H9 (cell line): ENCODE data around the gene PLK2. TPM values are rescaled to one million over a fixed set of nuclear protein-coding genes. Genes with fewer than 3 reads are reported as not detected.

Experiments
- DNase-seq: peaks from one replicate; pipeline ENCODE4 v3.0.0-alpha.2; 2017
- H2AFZ ChIP-seq: one replicate; pipeline ENCODE4 v1.6.1; 2013; ENCODE audit warnings: mild to moderate bottlenecking, low read length, control low read depth, moderate library complexity
- H2AK5ac ChIP-seq: 2 replicates; pipeline ENCODE4 v1.6.1; 2013; ENCODE audit warnings: low read length, control low read depth, mixed read lengths; ENCODE audit not compliant: insufficient read length
- H2BK120ac ChIP-seq: one replicate; pipeline ENCODE4 v1.6.1; 2013; ENCODE audit warnings: low read depth, mild to moderate bottlenecking, low read length, control low read depth, inconsistent platforms; ENCODE audit not compliant: poor library complexity, severe bottlenecking
- H2BK12ac ChIP-seq: 2 replicates; pipeline ENCODE4 v1.6.1; 2013; ENCODE audit warnings: low read length, control low read depth, mixed read lengths, low read depth; ENCODE audit not compliant: insufficient read length
- H2BK15ac ChIP-seq: 2 replicates; pipeline ENCODE4 v1.6.1; 2013; ENCODE audit warnings: low read depth, low read length, control low read depth
- H2BK20ac ChIP-seq: one replicate; pipeline ENCODE4 v1.6.1; 2013; ENCODE audit warnings: low read depth, mild to moderate bottlenecking, low read length, control low read depth, inconsistent platforms; ENCODE audit not compliant: poor library complexity, severe bottlenecking
- H2BK5ac ChIP-seq: 2 replicates; pipeline ENCODE4 v1.6.1; 2013; ENCODE audit warnings: low read length, control low read depth, mixed read lengths; ENCODE audit not compliant: insufficient read length
- H3K14ac ChIP-seq: 2 replicates; pipeline ENCODE4 v1.6.1; 2013; ENCODE audit warnings: low read length, control low read depth; ENCODE audit not compliant: insufficient read depth
- H3K18ac ChIP-seq: 2 replicates; pipeline ENCODE4 v1.6.1; 2013; ENCODE audit warnings: low read depth, mild to moderate bottlenecking, mixed read lengths, low read length, control low read depth; ENCODE audit not compliant: insufficient read length
- H3K23ac ChIP-seq: 2 replicates; pipeline ENCODE4 v1.6.1; 2013; ENCODE audit warnings: low read length, control low read depth, mixed read lengths, low read depth; ENCODE audit not compliant: insufficient read length
- H3K23me2 ChIP-seq: 2 replicates; pipeline ENCODE4 v1.6.1; 2013; ENCODE audit warnings: low read depth, mild to moderate bottlenecking, mixed read lengths, low read length, control low read depth; ENCODE audit not compliant: insufficient read length, poor library complexity, severe bottlenecking
- H3K27ac ChIP-seq: 2 replicates; pipeline ENCODE4 v1.5.1; 2013; ENCODE audit warnings: low read length, control low read depth, mixed read lengths, low read depth; ENCODE audit not compliant: insufficient read length
- H3K27me3 ChIP-seq: 2 replicates; pipeline ENCODE4 v1.6.1; 2013; ENCODE audit warnings: low read length, control low read depth, inconsistent platforms; ENCODE audit not compliant: insufficient read depth
- H3K4ac ChIP-seq: 2 replicates; pipeline ENCODE4 v1.6.1; 2013; ENCODE audit warnings: low read depth, mild to moderate bottlenecking, control low read depth, inconsistent platforms, low read length, moderate library complexity
- H3K4me1 ChIP-seq: 2 replicates; pipeline ENCODE4 v1.6.1; 2013; ENCODE audit warnings: low read length, control low read depth, inconsistent platforms; ENCODE audit not compliant: insufficient read depth
- H3K4me2 ChIP-seq: 2 replicates; pipeline ENCODE4 v1.6.1; 2013; ENCODE audit warnings: low read length, control low read depth, mixed read lengths; ENCODE audit not compliant: insufficient read length, insufficient read depth
- H3K56ac ChIP-seq: 2 replicates; pipeline ENCODE4 v1.6.1; 2013; ENCODE audit warnings: low read depth, mild to moderate bottlenecking, mixed read lengths, low read length, control low read depth; ENCODE audit not compliant: insufficient read length
- H3K79me1 ChIP-seq: 2 replicates; pipeline ENCODE4 v1.6.1; 2013; ENCODE audit warnings: low read depth, mild to moderate bottlenecking, moderate library complexity, low read length, control low read depth, inconsistent platforms; ENCODE audit not compliant: insufficient read depth, poor library complexity, severe bottlenecking
- H3K79me2 ChIP-seq: 2 replicates; pipeline ENCODE4 v1.6.1; 2013; ENCODE audit warnings: low read length, control low read depth, inconsistent platforms; ENCODE audit not compliant: insufficient read depth
- H3K9ac ChIP-seq: 2 replicates; pipeline ENCODE4 v1.6.1; 2013; ENCODE audit warnings: low read length, control low read depth, mixed read lengths; ENCODE audit not compliant: insufficient read length; ENCODE audit errors: extremely low read depth
- H3K9me3 ChIP-seq: one replicate; pipeline ENCODE4 v1.6.1; 2013; ENCODE audit warnings: low read depth, low read length, inconsistent platforms; ENCODE audit not compliant: control insufficient read depth
- H3T11ph ChIP-seq: one replicate; pipeline ENCODE4 v1.6.1; 2013; ENCODE audit warnings: mild to moderate bottlenecking, low read length, control low read depth, inconsistent platforms
- H4K20me1 ChIP-seq: one replicate; pipeline ENCODE4 v1.6.1; 2013; ENCODE audit not compliant: control insufficient read depth, insufficient read length, insufficient read depth
- H4K5ac ChIP-seq: 2 replicates; pipeline ENCODE4 v1.6.1; 2013; ENCODE audit warnings: low read depth, mild to moderate bottlenecking, mixed read lengths, low read length, control low read depth; ENCODE audit not compliant: insufficient read length
- H4K8ac ChIP-seq: replicated peaks from 2 replicates; pipeline ENCODE4 v1.6.1; 2013; ENCODE audit warnings: low read length, control low read depth, mixed read lengths, low read depth; ENCODE audit not compliant: insufficient read length
- H4K91ac ChIP-seq: 2 replicates; pipeline ENCODE4 v1.6.1; 2013; ENCODE audit warnings: low read depth, mild to moderate bottlenecking, moderate library complexity, mixed read lengths, low read length, control low read depth; ENCODE audit not compliant: insufficient read length
- H3K27ac Mint-ChIP-seq, 3 experiments: 2 replicates in 2 of 3; 3 replicates in 1 of 3; pipeline ENCODE4 v1.8.0; 2020 to 2021; ENCODE audit warnings: mixed read lengths in 3 of 3, mild to moderate bottlenecking in 1 of 3, moderate library complexity in 1 of 3
- H3K27me3 Mint-ChIP-seq: 2 replicates; pipeline ENCODE4 v1.8.0; 2021; ENCODE audit warnings: low read depth, mild to moderate bottlenecking, moderate library complexity, mixed read lengths
- H3K36me3 Mint-ChIP-seq, 3 experiments: 2 replicates in 2 of 3; 3 replicates in 1 of 3; pipeline ENCODE4 v1.8.0; 2020 to 2021; ENCODE audit warnings: low read depth in 3 of 3, mixed read lengths in 3 of 3; ENCODE audit not compliant: insufficient read depth in 1 of 3
- H3K4me1 Mint-ChIP-seq, 2 experiments: 2 replicates each; pipeline ENCODE4 v1.8.0; 2020; ENCODE audit warnings: mixed read lengths in 2 of 2
- H3K4me3 Mint-ChIP-seq, 2 experiments: 2 replicates in 1 of 2; 3 replicates in 1 of 2; pipeline ENCODE4 v1.8.0; 2020 to 2021; ENCODE audit warnings: mild to moderate bottlenecking in 2 of 2, mixed read lengths in 2 of 2, moderate library complexity in 1 of 2
- H3K9me3 Mint-ChIP-seq, 2 experiments: 2 replicates in 1 of 2; 3 replicates in 1 of 2; pipeline ENCODE4 v1.8.0; 2020; ENCODE audit warnings: mild to moderate bottlenecking in 2 of 2, mixed read lengths in 2 of 2, moderate library complexity in 1 of 2
- CTCF ChIP-seq: fragments of 200-600 bp; sonication (generic); conservative IDR thresholded peaks from 3 replicates; pipeline ENCODE4 v1.8.0; 2021; ENCODE audit warnings: antibody characterized with exemption, mild to moderate bottlenecking
- WGBS: extraction: QIAGEN DNeasy Blood & Tissue Kit; methylation state at CpG from one replicate; pipeline ENCODE4 v1.1.7; 2013; ENCODE audit warnings: missing lambda C conversion rate, low lambda C conversion rate, mixed read lengths; ENCODE audit not compliant: insufficient read length; ENCODE audit errors: extremely low coverage; 5-methylcytosine and 5-hydroxymethylcytosine counted together
- total RNA-seq: library from RNA; stranded (reverse); gene quantifications from 2 replicates; pipeline ENCODE4 v1.2.1, GENCODE V29; 2021

Gene PLK2
- total RNA-seq, 1 experiment from 2014 or later, result 26.2 TPM

GRCh38 chr5:58452566-58453258 is 7.2 kb downstream of the PLK2 start:
- Histone ChIP-seq H2AK5ac (no peak overlapping the region), H3K4ac (no peak overlapping the region), H2BK120ac (no peak overlapping the region), H3K79me2 (no peaks in the 10 kb centered on the region), H3K79me1 (no peaks in the 10 kb centered on the region), H2BK5ac (no peak overlapping the region), H3T11ph (no peak overlapping the region), H3K14ac (no peak overlapping the region), H3K56ac (no peak overlapping the region), H4K8ac (no peak overlapping the region), H3K27me3 (no peaks in the 10 kb centered on the region), H3K27ac (no peak overlapping the region), H4K91ac (no peak overlapping the region), H3K23me2 (no peaks in the 10 kb centered on the region), H3K18ac (no peak overlapping the region), H2AFZ (no peak overlapping the region), H2BK20ac (no peak overlapping the region), H4K5ac (no peak overlapping the region), H4K20me1 (no peaks in the 10 kb centered on the region), H3K9ac (no peak overlapping the region), H3K23ac (no peak overlapping the region), H3K4me1 (no peaks in the 10 kb centered on the region), H2BK12ac (no peak overlapping the region), H2BK15ac (no peak overlapping the region), H3K9me3 (no peaks in the 10 kb centered on the region), H3K4me2 (no peak overlapping the region)
- Mint-ChIP-seq H3K4me1 (peaks cover 5 to 6% of the 10 kb centered on the region in 2 experiments; a peak in 3 of 4 replicates), H3K27me3 (no peaks in the 10 kb centered on the region), H3K4me3 (no peak overlapping the region), H3K36me3 (peaks cover 3 to 44% (median 37%) of the 10 kb centered on the region in 3 experiments; a peak in 6 of 7 replicates), H3K9me3 (no peaks in the 10 kb centered on the region), H3K27ac (no peak overlapping the region; a peak in 1 of 7 replicates)
- TF ChIP-seq CTCF, result no peak
- DNase-seq, result no peak
- 100% methylated on average over 1 of the region's 3 CpGs for WGBS
